GM12891 (cell line): ENCODE data around the gene SLC29A1.

ENCODE experiments used
- DNase-seq: peaks from one replicate; pipeline ENCODE4 v3.0.0; 2011; ENCODE audit warnings: low spot score; ENCODE audit not compliant: insufficient read length
- FAIRE-seq: peaks from 2 replicates; lab custom pipeline; 2011; peaks lifted over from hg19 to GRCh38; lab: Jason Lieb, UNC
- PAX5 ChIP-seq: IDR thresholded peaks from 2 replicates; pipeline ENCODE4 v1.6.1; 2011; ENCODE audit warnings: low read length, moderate library complexity, mild to moderate bottlenecking; ENCODE audit not compliant: insufficient read depth, severe bottlenecking
- POLR2A ChIP-seq: IDR thresholded peaks from 2 replicates; pipeline ENCODE4 v1.6.1; 2011; ENCODE audit warnings: low read depth, low read length, control low read depth
- POLR2AphosphoS5 ChIP-seq: IDR thresholded peaks from 2 replicates; pipeline ENCODE4 v1.6.1; 2011; ENCODE audit warnings: low read depth, low read length, control low read depth
- POU2F2 ChIP-seq: IDR thresholded peaks from 2 replicates; pipeline ENCODE4 v1.6.1; 2011; ENCODE audit warnings: low read depth, mild to moderate bottlenecking, control low read depth, low read length, moderate library complexity
- SPI1 ChIP-seq: IDR thresholded peaks from 2 replicates; pipeline ENCODE4 v1.6.1; 2011; ENCODE audit warnings: low read depth, low read length, control low read depth
- TAF1 ChIP-seq: IDR thresholded peaks from 2 replicates; pipeline ENCODE4 v1.6.1; 2011; ENCODE audit warnings: low read depth, low read length, control low read depth

The SLC29A1 gene

GRCh38 chr6:44221961-44222335 is 1.4 kb upstream of the SLC29A1 start:
- TF ChIP-seq TAF1 (no peak), POU2F2 (no peak), POLR2A (no peak), PAX5 (no peak), SPI1 (no peak), POLR2AphosphoS5 (no peak)
- FAIRE-seq (no peak), DNase-seq (no peak)

GRCh38 chr6:44222486-44223318 is 693 bp upstream of the SLC29A1 start:
- DNase-seq (no peak), FAIRE-seq (no peak)
- no peak for TF ChIP-seq POLR2AphosphoS5
- TF ChIP-seq PAX5, result no peak
- no peak for TF ChIP-seq POU2F2
- TF ChIP-seq SPI1, result no peak
- TF ChIP-seq POLR2A, result no peak
- TF ChIP-seq TAF1, result no peak

GRCh38 chr6:44224029-44224964 is 902 bp downstream of the SLC29A1 start:
- no peak for TF ChIP-seq POLR2A
- no peak for TF ChIP-seq POU2F2
- TF ChIP-seq POLR2AphosphoS5, result no peak
- TF ChIP-seq SPI1, result no peak
- no peak for TF ChIP-seq TAF1
- TF ChIP-seq PAX5, result no peak
- DNase-seq (no peak), FAIRE-seq (peak; percentile 56)

GRCh38 chr6:44224965-44225305 is 1.5 kb downstream of the SLC29A1 start:
- no peak for TF ChIP-seq POU2F2
- no peak for TF ChIP-seq PAX5
- DNase-seq (no peak), FAIRE-seq (no peak)

GRCh38 chr6:44225579-44226325 is 2.4 kb downstream of the SLC29A1 start:
- no peak for FAIRE-seq
- no peak for TF ChIP-seq PAX5
- no peak for TF ChIP-seq TAF1
- TF ChIP-seq SPI1, result no peak
- TF ChIP-seq POU2F2, result no peak
- no peak for TF ChIP-seq POLR2AphosphoS5
- TF ChIP-seq POLR2A, result no peak
- no peak for DNase-seq

- DNase-seq, result no peak
- FAIRE-seq, result no peak
Observed at GRCh38 chr6:44226368-44227147, 3.2 kb downstream of the SLC29A1 start.

GRCh38 chr6:44227148-44227793 is 3.9 kb downstream of the SLC29A1 start:
- TF ChIP-seq PAX5, result no peak
- TF ChIP-seq POU2F2, result no peak
- no peak for TF ChIP-seq POLR2A
- no peak for TF ChIP-seq SPI1
- no peak for TF ChIP-seq POLR2AphosphoS5
- TF ChIP-seq TAF1, result no peak
- FAIRE-seq, result no peak
- DNase-seq, result no peak

More at GRCh38 chr6:44226368-44227147, 3.2 kb downstream of the SLC29A1 start:
- TF ChIP-seq POLR2A (no peak), POU2F2 (no peak), POLR2AphosphoS5 (no peak), TAF1 (no peak)

GRCh38 chr6:44228031-44228430 is 4.6 kb downstream of the SLC29A1 start:
- DNase-seq (no peak), FAIRE-seq (no peak)
- TF ChIP-seq TAF1 (no peak), SPI1 (no peak), POLR2A (no peak), PAX5 (no peak), POU2F2 (no peak), POLR2AphosphoS5 (no peak)
